NCI-H1436 treated with DMSO at 0.1 percent for 48 hours (cell line): ENCODE measurements around the gene KLRF1.

Source experiments
- DNase-seq: peaks from one replicate; lab custom pipeline; 2025; lab: John Stamatoyannopoulos, UW

Gene KLRF1

GRCh38 chr12:9827209-9827888 is at the start of gene KLRF1:
TSS of gene KLRF1 (plus strand) at chr12:9827481. CDS start at chr12:9827545, 64 bp downstream.
- no peak for DNase-seq

- DNase-seq = no peak
These were observed 48.1 kb upstream of the KLRF1 start for GRCh38 chr12:9779209-9779608.

GRCh38 chr12:9781360-9781759 is 45.9 kb upstream of the KLRF1 start:
- DNase-seq = no peak

- DNase-seq = no peak
These were observed 44.5 kb upstream of the KLRF1 start for GRCh38 chr12:9782547-9783382.

GRCh38 chr12:9784326-9784725 is 43.0 kb upstream of the KLRF1 start:
- DNase-seq = no peak

GRCh38 chr12:9784816-9785215 is 42.5 kb upstream of the KLRF1 start:
- no peak for DNase-seq

GRCh38 chr12:9786726-9787717 is 40.3 kb upstream of the KLRF1 start:
- DNase-seq = no peak

- DNase-seq = no peak
These were observed 34.9 kb upstream of the KLRF1 start for GRCh38 chr12:9792185-9792900.

GRCh38 chr12:9792961-9793617 is 34.2 kb upstream of the KLRF1 start:
- DNase-seq = no peak

GRCh38 chr12:9793779-9794395 is 33.4 kb upstream of the KLRF1 start:
- DNase-seq = no peak

GRCh38 chr12:9794484-9795093 is 32.7 kb upstream of the KLRF1 start:
- DNase-seq = no peak

GRCh38 chr12:9795945-9796344 is 31.3 kb upstream of the KLRF1 start:
- no peak for DNase-seq

GRCh38 chr12:9796346-9796745 is 30.9 kb upstream of the KLRF1 start:
- no peak for DNase-seq

- no peak for DNase-seq
These were observed 30.3 kb upstream of the KLRF1 start for GRCh38 chr12:9796971-9797370.

GRCh38 chr12:9797722-9798619 is 29.3 kb upstream of the KLRF1 start:
- no peak for DNase-seq

- DNase-seq = no peak
These were observed 27.3 kb upstream of the KLRF1 start for GRCh38 chr12:9799961-9800360.

GRCh38 chr12:9805883-9806282 is 21.4 kb upstream of the KLRF1 start:
- DNase-seq = no peak

GRCh38 chr12:9806714-9807113 is 20.6 kb upstream of the KLRF1 start:
- DNase-seq = no peak

- DNase-seq = no peak
These were observed 18.8 kb upstream of the KLRF1 start for GRCh38 chr12:9808504-9808903.
